ENCODE measurements around the gene IL34.

DNA sequence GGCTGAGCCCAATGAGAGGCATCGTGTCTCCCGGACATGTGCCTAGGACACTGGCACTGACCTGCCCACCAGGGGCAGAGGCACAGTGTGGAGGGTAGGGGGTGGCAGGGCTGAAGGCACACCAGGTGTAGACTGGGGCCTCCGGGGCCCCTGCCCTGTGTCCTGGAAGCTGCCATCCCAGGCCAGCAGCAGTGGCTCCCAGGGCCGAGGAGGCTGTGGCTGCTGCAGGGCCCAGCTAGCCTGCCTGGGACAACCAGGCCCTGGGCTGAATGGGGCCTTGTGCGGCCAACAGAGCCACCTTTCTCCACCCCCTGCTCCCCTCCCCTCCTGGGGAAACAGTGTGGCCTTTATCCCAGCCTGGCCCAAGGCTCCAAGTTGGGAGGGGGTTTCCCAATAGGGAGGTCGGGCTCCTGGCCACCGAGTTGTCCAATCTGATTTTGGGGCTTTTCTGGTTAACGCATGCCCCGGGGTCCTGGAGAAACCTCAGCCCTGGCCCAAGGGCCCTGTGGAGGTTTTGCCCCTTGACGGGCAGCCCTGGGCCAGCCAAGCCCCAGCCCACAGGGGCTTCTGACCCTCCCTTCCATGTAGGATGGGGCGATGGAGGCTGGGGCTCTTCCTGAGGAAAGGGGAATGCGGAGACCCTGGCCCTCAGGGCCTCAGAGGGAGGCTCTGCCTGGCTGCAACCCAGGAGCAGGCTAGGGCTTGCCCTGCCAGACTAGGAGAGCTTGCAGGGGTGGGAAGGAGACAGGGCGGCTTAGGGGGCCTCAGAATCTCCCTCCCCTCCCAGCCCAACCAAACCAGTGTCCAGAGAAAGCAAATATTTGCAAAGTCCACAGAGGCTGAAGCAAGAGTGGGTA, 35.3 kb downstream of the IL34 start:
- no peak for TF ChIP-seq POLR2A (IDR thresholded peaks at IDR 0.05)
- TF ChIP-seq, protein P1, sequence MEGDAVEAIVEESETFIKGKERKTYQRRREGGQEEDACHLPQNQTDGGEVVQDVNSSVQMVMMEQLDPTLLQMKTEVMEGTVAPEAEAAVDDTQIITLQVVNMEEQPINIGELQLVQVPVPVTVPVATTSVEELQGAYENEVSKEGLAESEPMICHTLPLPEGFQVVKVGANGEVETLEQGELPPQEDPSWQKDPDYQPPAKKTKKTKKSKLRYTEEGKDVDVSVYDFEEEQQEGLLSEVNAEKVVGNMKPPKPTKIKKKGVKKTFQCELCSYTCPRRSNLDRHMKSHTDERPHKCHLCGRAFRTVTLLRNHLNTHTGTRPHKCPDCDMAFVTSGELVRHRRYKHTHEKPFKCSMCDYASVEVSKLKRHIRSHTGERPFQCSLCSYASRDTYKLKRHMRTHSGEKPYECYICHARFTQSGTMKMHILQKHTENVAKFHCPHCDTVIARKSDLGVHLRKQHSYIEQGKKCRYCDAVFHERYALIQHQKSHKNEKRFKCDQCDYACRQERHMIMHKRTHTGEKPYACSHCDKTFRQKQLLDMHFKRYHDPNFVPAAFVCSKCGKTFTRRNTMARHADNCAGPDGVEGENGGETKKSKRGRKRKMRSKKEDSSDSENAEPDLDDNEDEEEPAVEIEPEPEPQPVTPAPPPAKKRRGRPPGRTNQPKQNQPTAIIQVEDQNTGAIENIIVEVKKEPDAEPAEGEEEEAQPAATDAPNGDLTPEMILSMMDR (IDR thresholded peaks at IDR 0.05) = no peak
